A549 (cell line): ENCODE results near the gene NAA15.

Source experiments
- EP300 ChIP-seq, 2 experiments: fragments of >200 bp; sonication (Bioruptor Twin); formaldehyde crosslinking; IDR thresholded peaks; 2 replicates in 1 of 2; 3 replicates in 1 of 2; pipeline ENCODE4 v1.6.1; 2016 to 2017
- NR3C1 ChIP-seq: fragments of >200 bp; sonication (Bioruptor Twin); formaldehyde crosslinking; IDR thresholded peaks from 3 replicates; pipeline ENCODE4 v1.6.1; 2017
- POLR2A ChIP-seq: IDR thresholded peaks from 2 replicates; pipeline ENCODE4 v1.6.1; 2012; ENCODE audit warnings: mild to moderate bottlenecking, low read length

DNA sequence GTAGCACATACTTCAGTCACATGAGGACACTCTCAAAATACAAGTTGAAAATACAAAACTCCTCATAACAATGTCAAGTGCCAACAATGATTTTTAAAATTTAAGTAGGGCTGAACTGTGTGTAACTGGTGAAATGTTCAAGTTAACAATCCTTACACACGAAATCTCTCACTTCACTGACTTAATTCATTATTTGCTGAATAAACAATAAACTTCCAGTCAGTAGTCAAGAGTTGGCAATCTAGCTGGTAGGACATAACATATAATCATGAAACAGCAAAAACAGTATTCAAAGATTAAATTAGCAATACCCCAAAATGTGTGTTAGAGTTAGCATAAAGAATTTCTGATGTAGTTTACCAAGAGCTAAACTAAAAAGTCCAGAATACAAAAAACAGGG lies 150.7 kb downstream of the NAA15 start:
- TF ChIP-seq EP300 (IDR thresholded peaks at IDR 0.05) (no peak), POLR2A (no peak), NR3C1 (no peak)
